Measurements from ENCODE around the gene PPP6R2. TPM values are rescaled to one million over a fixed set of nuclear protein-coding genes. Genes with fewer than 3 reads are reported as not detected.
"Not testable (repeated sequence)": the region's sequence is repeated elsewhere in the genome, so short reads cannot be mapped to it uniquely, and the experiment has no call there.

The PPP6R2 gene
- total RNA-seq, 6 experiments from 2014 or later: 38.3 to 80.3 (median 54.4) TPM

DNA sequence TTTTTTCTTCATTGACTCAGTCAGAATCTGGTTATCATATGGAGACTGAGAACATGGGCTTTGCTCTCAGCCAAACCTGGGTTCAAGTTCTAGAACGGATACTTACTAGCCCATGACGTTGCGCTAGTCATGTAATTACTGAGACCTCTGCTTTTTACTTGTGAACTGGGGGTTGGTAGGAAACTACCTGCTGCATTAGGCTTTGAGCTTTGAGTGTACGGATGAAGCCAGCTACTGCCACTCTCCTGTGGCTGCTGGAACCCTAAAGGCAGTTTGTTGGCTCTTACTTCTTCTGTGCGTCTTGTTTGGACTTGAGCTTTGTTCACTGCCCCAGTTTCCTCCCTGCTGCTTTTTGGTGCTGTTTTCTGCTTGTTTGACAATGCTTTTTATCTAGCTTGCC lies 18.1 kb downstream of the PPP6R2 start:
- Histone ChIP-seq H3K9me3 (no peaks in the 10 kb centered on the region), H3K27me3 (no peaks in the 10 kb centered on the region), H3K4me3 (no peak overlapping the region), H3K4me1 (peaks cover 0 to 40% (median 13%) of the 10 kb centered on the region in 4 donors), H3K27ac (no peak overlapping the region), H3K36me3 (peaks cover 0 to 2% (median 0%) of the 10 kb centered on the region in 4 donors)
- WGBS (ENCODE audit: insufficient coverage, low coverage, low lambda C conversion rate, missing lambda C conversion rate): 81% methylated on average over 5 of the region's 5 CpGs
- intact Hi-C loops (cut with DNase I): no loop called here
- no peak for ATAC-seq
- TF ChIP-seq CTCF (IDR thresholded peaks at IDR 0.05) (no peak), POLR2A (IDR thresholded peaks at IDR 0.05) (no peak)
- no peak for DNase-seq

- peak in 2 of 4 donors; percentile 4 to 14 for ATAC-seq
Observed at GRCh38 chr22:50361688-50362087, 18.6 kb downstream of the PPP6R2 start.

DNA sequence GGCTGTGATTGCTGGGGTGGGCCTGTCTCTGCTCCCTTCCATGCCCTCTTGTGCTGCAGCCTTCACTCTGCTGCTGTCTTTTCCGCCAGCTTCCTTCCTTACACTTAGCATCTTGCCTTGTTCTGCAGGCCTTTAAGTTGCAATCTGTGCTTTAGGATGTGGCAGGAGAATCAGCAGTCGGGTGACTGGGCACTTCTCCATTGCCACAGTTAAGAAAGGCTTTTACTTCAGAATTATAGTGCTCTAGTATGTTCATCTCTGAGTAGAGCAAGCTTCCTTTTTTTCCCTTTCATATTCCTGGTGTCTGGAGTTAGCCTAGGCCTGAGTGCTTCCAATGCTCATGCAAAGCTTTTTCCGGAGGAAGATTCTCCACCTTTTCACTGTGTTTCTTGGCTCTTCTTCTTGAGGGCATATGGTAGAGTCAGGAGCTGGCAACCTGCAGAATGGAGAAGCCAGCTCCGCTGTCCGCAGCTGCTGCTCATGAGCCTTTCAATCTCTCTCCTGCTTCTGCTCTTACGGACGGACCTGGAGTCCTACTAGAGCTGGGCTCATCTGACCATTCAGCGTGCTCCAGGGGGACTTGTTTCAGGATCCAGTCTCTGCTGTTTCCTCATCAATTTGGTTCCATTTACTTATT lies 20.2 kb downstream of the PPP6R2 start:
- no peak for DNase-seq
- ATAC-seq: no peak
- Histone ChIP-seq H3K27me3 (no peaks in the 10 kb centered on the region), H3K9me3 (no peaks in the 10 kb centered on the region), H3K4me3 (no peak overlapping the region), H3K27ac (no peak overlapping the region), H3K36me3 (no peaks in the 10 kb centered on the region), H3K4me1 (peaks cover 0 to 49% (median 18%) of the 10 kb centered on the region in 4 donors)
- intact Hi-C loops (cut with DNase I): no loop called here
- TF ChIP-seq POLR2A (IDR thresholded peaks at IDR 0.05): no peak
- no peak for TF ChIP-seq CTCF (IDR thresholded peaks at IDR 0.05)
- 90% methylated on average over 7 of the region's 8 CpGs for WGBS (ENCODE audit: insufficient coverage, low coverage, low lambda C conversion rate, missing lambda C conversion rate)

More at GRCh38 chr22:50361688-50362087, 18.6 kb downstream of the PPP6R2 start:
- intact Hi-C loops (cut with DNase I): no loop called here
- Histone ChIP-seq H3K27me3 (no peaks in the 10 kb centered on the region), H3K36me3 (no peaks in the 10 kb centered on the region), H3K4me1 (peaks cover 0 to 45% (median 15%) of the 10 kb centered on the region in 4 donors), H3K4me3 (no peak overlapping the region), H3K9me3 (no peaks in the 10 kb centered on the region), H3K27ac (peak overlapping the region in 1 of 3 donors; percentile 2)
- no peak for TF ChIP-seq POLR2A (IDR thresholded peaks at IDR 0.05)
- WGBS (ENCODE audit: insufficient coverage, low coverage, low lambda C conversion rate, missing lambda C conversion rate): 60% methylated on average over 3 of the region's 5 CpGs
- DNase-seq: no peak

- H3K27ac ChIP-seq; DNase-seq; H3K27me3 ChIP-seq; H3K4me3 ChIP-seq; H3K36me3 ChIP-seq; H3K9me3 ChIP-seq; intact Hi-C loops (cut with DNase I); ATAC-seq: not testable (repeated sequence)
- WGBS (ENCODE audit: insufficient coverage, low coverage, low lambda C conversion rate, missing lambda C conversion rate): 63% methylated on average over 4 of the region's 11 CpGs
- peaks cover 0 to 49% (median 18%) of the 10 kb centered on the region in 4 donors for H3K4me1 ChIP-seq
Observed at GRCh38 chr22:50363803-50364194, 20.7 kb downstream of the PPP6R2 start.

DNA sequence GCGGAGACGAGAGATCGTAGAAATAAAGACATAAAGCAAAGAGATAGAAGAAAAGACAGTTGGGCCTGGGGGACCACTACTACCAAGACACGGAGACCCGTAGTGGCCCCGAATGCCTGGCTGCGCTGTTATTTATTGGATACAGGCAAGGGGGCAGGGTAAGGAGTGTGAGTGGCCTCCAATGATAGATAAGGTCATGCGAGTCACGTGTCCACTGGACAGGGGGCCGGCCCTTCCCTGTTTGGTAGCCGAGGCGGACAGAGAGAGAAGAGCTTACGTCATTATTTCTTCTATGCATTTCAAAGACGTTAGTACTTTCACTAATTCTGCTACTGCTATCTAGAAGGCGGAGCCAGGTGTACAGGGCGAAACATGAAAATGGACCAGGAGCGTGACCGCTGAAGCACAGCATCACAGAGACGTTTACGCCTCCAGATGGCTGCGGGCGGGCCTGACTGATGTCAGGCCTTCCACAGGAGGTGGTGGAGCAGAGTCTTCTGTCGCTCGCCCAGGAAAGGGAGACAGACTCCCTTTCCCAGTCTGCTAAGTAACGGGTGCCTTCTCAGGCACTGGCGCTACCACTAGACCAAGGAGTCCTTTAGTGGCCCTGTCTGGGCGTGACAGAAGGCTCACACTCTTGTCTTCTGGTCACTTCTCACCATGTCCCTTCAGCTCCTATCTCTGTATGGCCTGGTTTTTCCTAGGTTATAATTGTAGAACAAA lies 24.8 kb downstream of the PPP6R2 start:
- 92% methylated on average over 18 of the region's 27 CpGs for WGBS (ENCODE audit: insufficient coverage, low coverage, low lambda C conversion rate, missing lambda C conversion rate)
- peaks cover 0 to 21% (median 10%) of the 10 kb centered on the region in 4 donors for H3K4me1 ChIP-seq
- intact Hi-C loops (cut with DNase I): no loop called here
- H3K27me3 ChIP-seq: no peaks in the 10 kb centered on the region
- H3K27ac ChIP-seq: no peak overlapping the region
- no peak for ATAC-seq
- H3K4me3 ChIP-seq: no peak overlapping the region
- TF ChIP-seq POLR2A (IDR thresholded peaks at IDR 0.05): no peak
- no peak for TF ChIP-seq CTCF (IDR thresholded peaks at IDR 0.05)
- H3K36me3 ChIP-seq: peaks cover 0 to 11% (median 2%) of the 10 kb centered on the region in 4 donors
- DNase-seq: no peak
- H3K9me3 ChIP-seq: no peaks in the 10 kb centered on the region
